Keratinocyte (primary cell): ENCODE results near the gene HNF1B.

Source experiments
- EZH2 ChIP-seq: IDR thresholded peaks from one replicate; pipeline ENCODE4 v1.6.1; 2012; ENCODE audit warnings: inconsistent platforms, mild to moderate bottlenecking, low read length, moderate library complexity
- TF ChIP-seq, protein P1 (sequence below), 3 experiments: IDR thresholded peaks in 1 of 3; conservative IDR thresholded peaks in 1 of 3; optimal IDR thresholded peaks in 1 of 3; 2 replicates in 2 of 3; 3 replicates in 1 of 3; pipeline versions ENCODE3 to v1.5.1; 2011; ENCODE audit warnings: low read length in 3 of 3, mild to moderate bottlenecking in 3 of 3, moderate library complexity in 2 of 3, control low read depth in 1 of 3, inconsistent platforms in 1 of 3; ENCODE audit not compliant: insufficient read depth in 2 of 3; ENCODE audit errors: extremely low read depth in 1 of 3

DNA sequence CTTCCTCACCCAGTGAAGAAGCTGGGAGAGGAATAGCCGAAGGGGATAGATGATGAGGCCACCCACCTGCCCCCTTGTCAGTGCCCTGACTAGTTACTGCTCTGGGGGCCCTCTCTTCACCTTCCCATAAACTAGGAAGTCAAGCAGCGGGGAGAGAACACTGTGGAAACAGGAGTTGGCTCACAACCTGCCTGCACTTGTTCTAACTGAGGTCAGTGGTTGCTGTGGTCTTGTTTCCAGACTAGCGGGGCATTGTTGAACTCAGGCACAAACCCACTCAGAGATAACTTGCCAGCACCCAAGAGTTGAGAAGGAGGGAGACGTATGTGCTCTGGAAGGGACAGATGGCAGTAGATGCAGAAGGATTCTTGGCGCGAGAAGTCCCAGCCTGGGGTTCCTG, 53.1 kb downstream of the HNF1B start:
- TF ChIP-seq, protein P1, sequence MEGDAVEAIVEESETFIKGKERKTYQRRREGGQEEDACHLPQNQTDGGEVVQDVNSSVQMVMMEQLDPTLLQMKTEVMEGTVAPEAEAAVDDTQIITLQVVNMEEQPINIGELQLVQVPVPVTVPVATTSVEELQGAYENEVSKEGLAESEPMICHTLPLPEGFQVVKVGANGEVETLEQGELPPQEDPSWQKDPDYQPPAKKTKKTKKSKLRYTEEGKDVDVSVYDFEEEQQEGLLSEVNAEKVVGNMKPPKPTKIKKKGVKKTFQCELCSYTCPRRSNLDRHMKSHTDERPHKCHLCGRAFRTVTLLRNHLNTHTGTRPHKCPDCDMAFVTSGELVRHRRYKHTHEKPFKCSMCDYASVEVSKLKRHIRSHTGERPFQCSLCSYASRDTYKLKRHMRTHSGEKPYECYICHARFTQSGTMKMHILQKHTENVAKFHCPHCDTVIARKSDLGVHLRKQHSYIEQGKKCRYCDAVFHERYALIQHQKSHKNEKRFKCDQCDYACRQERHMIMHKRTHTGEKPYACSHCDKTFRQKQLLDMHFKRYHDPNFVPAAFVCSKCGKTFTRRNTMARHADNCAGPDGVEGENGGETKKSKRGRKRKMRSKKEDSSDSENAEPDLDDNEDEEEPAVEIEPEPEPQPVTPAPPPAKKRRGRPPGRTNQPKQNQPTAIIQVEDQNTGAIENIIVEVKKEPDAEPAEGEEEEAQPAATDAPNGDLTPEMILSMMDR (optimal IDR thresholded peaks at IDR 0.05 in 1 of 3, IDR thresholded peaks at IDR 0.05 in 1 of 3, conservative IDR thresholded peaks at IDR 0.05 in 1 of 3; ENCODE audit: extremely low read depth in 1 of 3, insufficient read depth in 2 of 3, low read length in 3 of 3) = no peak
- TF ChIP-seq EZH2 = no peak
